Spleen (tissue), 11 donors: ENCODE data around the gene CDCA5. TPM values are rescaled to one million over a fixed set of nuclear protein-coding genes. Genes with fewer than 3 reads are reported as not detected.

ENCODE experiments used
- DNase-seq: peaks from one replicate; pipeline ENCODE4 v3.0.0-alpha.2; 2020
- H3K27ac ChIP-seq, 8 donors: fragments of 200-600 bp; sonication (generic) in 7 of 8; 1 replicate in 4 of 8; 2 replicates in 4 of 8; pipeline versions ENCODE4 v1.5.0 to v1.8.0; 2016 to 2021; ENCODE audit warnings: inconsistent platforms in 4 of 8, mild to moderate bottlenecking in 4 of 8, moderate library complexity in 1 of 8
- H3K27me3 ChIP-seq, 7 donors: fragments of 200-600 bp; sonication (generic) in 6 of 7; replicated peaks in 1 of 7; 1 replicate in 4 of 7; 2 replicates in 3 of 7; pipeline versions ENCODE4 v1.5.0 to v1.8.0; 2016 to 2021; ENCODE audit warnings: inconsistent platforms in 3 of 7, mild to moderate bottlenecking in 1 of 7
- H3K36me3 ChIP-seq, 6 donors: fragments of 200-600 bp; sonication (generic) in 5 of 6; 1 replicate in 4 of 6; 2 replicates in 2 of 6; pipeline versions ENCODE4 v1.5.0 to v1.8.0; 2016 to 2021; ENCODE audit warnings: inconsistent platforms in 2 of 6
- H3K4me1 ChIP-seq, 6 donors: fragments of 200-600 bp; sonication (generic) in 5 of 6; 1 replicate in 3 of 6; 2 replicates in 3 of 6; pipeline versions ENCODE4 v1.5.0 to v1.8.0; 2016 to 2021; ENCODE audit warnings: inconsistent platforms in 3 of 6
- H3K4me3 ChIP-seq, 8 donors: fragments of 200-600 bp; sonication (generic) in 7 of 8; 1 replicate in 4 of 8; 2 replicates in 4 of 8; pipeline versions ENCODE4 v1.5.0 to v1.8.0; 2016 to 2021; ENCODE audit warnings: inconsistent platforms in 4 of 8, mild to moderate bottlenecking in 4 of 8, moderate library complexity in 2 of 8
- H3K9me3 ChIP-seq, 8 donors: fragments of 200-600 bp; sonication (generic) in 7 of 8; 1 replicate in 4 of 8; 2 replicates in 4 of 8; pipeline versions ENCODE4 v1.5.0 to v1.8.0; 2016 to 2021; ENCODE audit warnings: inconsistent platforms in 4 of 8
- CTCF ChIP-seq, 11 experiments: fragments of 200-600 bp in 7 of 11; fragments of 450-650 bp in 4 of 11; sonication (generic) in 4 of 11; IDR thresholded peaks in 8 of 11; conservative IDR thresholded peaks in 3 of 11; 1 replicate in 7 of 11; 2 replicates in 4 of 11; pipeline versions ENCODE4 v1.4.0 to v1.8.0; 2016 to 2021; ENCODE audit warnings: antibody characterized with exemption in 11 of 11, inconsistent platforms in 4 of 11, mild to moderate bottlenecking in 1 of 11
- POLR2A ChIP-seq, 3 donors: fragments of 450-650 bp; IDR thresholded peaks; one replicate each; pipeline ENCODE4 v1.5.1; 2017; ENCODE audit warnings: antibody characterized with exemption in 3 of 3, mild to moderate bottlenecking in 1 of 3
- POLR2AphosphoS5 ChIP-seq, 3 donors: sonication (generic); formaldehyde crosslinking; IDR thresholded peaks; one replicate each; pipeline ENCODE4 v1.5.1; 2017; ENCODE audit warnings: antibody characterized with exemption in 3 of 3
- WGBS, 5 donors: extraction: QIAGEN DNeasy Blood & Tissue Kit in 3 of 5; methylation state at CpG; one replicate each; pipeline versions ENCODE4 v1.1.5 to v1.1.7; 2013 to 2018; 5-methylcytosine and 5-hydroxymethylcytosine counted together
- intact Hi-C: fragments of 100-400 bp; cut with DNase I; formaldehyde crosslinking; loops from one replicate; pipeline ENCODE4 v1.15.0; 2023; ENCODE audit warnings: low total_unique reads
- polyA plus RNA-seq, 3 donors: library from polyadenylated mRNA; stranded (reverse); fragments of 200-250 nt; gene quantifications; one replicate each; pipeline ENCODE4 v1.2.1, GENCODE V29; 2013
- total RNA-seq, 7 donors: library from RNA; depleted of rRNA in 3 of 7; stranded (reverse); fragments of >200 nt in 3 of 7; fragmentation: NEBNext Ultra II Directional in 4 of 7; extraction: Animal tissue kit (Norgen Biotek cat#: 25700) in 4 of 7; gene quantifications; one replicate each; pipeline versions ENCODE4 v1.1.0 to v1.2.1, GENCODE V29; 2016 to 2021
- donor health status: healthy with polysubstance abuse.
- donor health status: DM: no; HTN: no; CAD: no; lungs with moderate emphysema.
- donor health status: DM: no; HTN: no; CAD: no.
- donor health status: Bipolar disorder and iron deficiency.
- donor health status: healthy.
- donor health status: DM: no; HTN: no; CAD: no.
- donor health status: DM: yes; HTN: yes; CAD: no.

The CDCA5 gene
- total and polyA plus RNA-seq, 10 donors, result 1.5 to 11.1 (median 5.3) TPM

GRCh38 chr11:65064847-65065240, 19.0 kb downstream of the CDCA5 start:
- H3K4me3 ChIP-seq, result no peak overlapping the region
- intact Hi-C loops, result no loop called here

GRCh38 chr11:65063532-65063931, 20.3 kb downstream of the CDCA5 start:
- intact Hi-C loops, result no loop called here
- no peaks in the 10 kb centered on the region for H3K9me3 ChIP-seq
- no peak overlapping the region for H3K27ac ChIP-seq
- H3K27me3 ChIP-seq, result no peaks in the 10 kb centered on the region
- TF ChIP-seq CTCF (IDR thresholded peaks at IDR 0.05 in 8 of 11, conservative IDR thresholded peaks at IDR 0.05 in 3 of 11) (no peak), POLR2A (IDR thresholded peaks at IDR 0.05) (no peak), POLR2AphosphoS5 (IDR thresholded peaks at IDR 0.05) (no peak)
- no peaks in the 10 kb centered on the region for H3K4me1 ChIP-seq
- H3K4me3 ChIP-seq, result no peak overlapping the region
- no peak for DNase-seq
- WGBS, 5 donors, result 76 to 86% (median 80%) methylated on average over 3 of the region's 3 CpGs
- H3K36me3 ChIP-seq, result no peaks in the 10 kb centered on the region

More at GRCh38 chr11:65064847-65065240, 19.0 kb downstream of the CDCA5 start:
- Histone ChIP-seq H3K9me3 (no peaks in the 10 kb centered on the region), H3K27ac (no peak overlapping the region), H3K27me3 (no peaks in the 10 kb centered on the region), H3K4me1 (no peaks in the 10 kb centered on the region), H3K36me3 (no peaks in the 10 kb centered on the region)
- no peak for TF ChIP-seq CTCF (IDR thresholded peaks at IDR 0.05 in 8 of 11, conservative IDR thresholded peaks at IDR 0.05 in 3 of 11)
- TF ChIP-seq POLR2A (IDR thresholded peaks at IDR 0.05), result no peak
- no peak for TF ChIP-seq POLR2AphosphoS5 (IDR thresholded peaks at IDR 0.05)
- 84 to 97% (median 89%) methylated on average over 4 of the region's 4 CpGs for WGBS, 5 donors
- DNase-seq, result no peak

GRCh38 chr11:65060913-65061408, 22.9 kb downstream of the CDCA5 start:
- WGBS, 5 donors, result 75 to 91% (median 80%) methylated on average over 9 of the region's 9 CpGs
- Histone ChIP-seq H3K27ac (no peak overlapping the region), H3K4me1 (no peaks in the 10 kb centered on the region), H3K36me3 (no peaks in the 10 kb centered on the region), H3K9me3 (no peaks in the 10 kb centered on the region), H3K4me3 (no peak overlapping the region), H3K27me3 (no peaks in the 10 kb centered on the region)
- DNase-seq, result no peak
- TF ChIP-seq CTCF (IDR thresholded peaks at IDR 0.05 in 8 of 11, conservative IDR thresholded peaks at IDR 0.05 in 3 of 11), result no peak
- no peak for TF ChIP-seq POLR2AphosphoS5 (IDR thresholded peaks at IDR 0.05)
- intact Hi-C loops, result no loop called here

- 50 to 68% (median 56%) methylated on average over 8 to 10 of the region's 10 CpGs for WGBS, 5 donors
- intact Hi-C loops, result no loop called here
- H3K4me1 ChIP-seq, result no peaks in the 10 kb centered on the region
- no peak for DNase-seq
- TF ChIP-seq CTCF (IDR thresholded peaks at IDR 0.05 in 8 of 11, conservative IDR thresholded peaks at IDR 0.05 in 3 of 11) (no peak), POLR2A (IDR thresholded peaks at IDR 0.05) (no peak), POLR2AphosphoS5 (IDR thresholded peaks at IDR 0.05) (no peak)
- no peaks in the 10 kb centered on the region for H3K36me3 ChIP-seq
- no peak overlapping the region for H3K4me3 ChIP-seq
- no peak overlapping the region for H3K27ac ChIP-seq
- H3K9me3 ChIP-seq, result no peaks in the 10 kb centered on the region
- no peaks in the 10 kb centered on the region for H3K27me3 ChIP-seq
These were observed 23.6 kb downstream of the CDCA5 start for GRCh38 chr11:65059959-65060824.
